ENCODE measurements around the gene FXYD2.

DNA sequence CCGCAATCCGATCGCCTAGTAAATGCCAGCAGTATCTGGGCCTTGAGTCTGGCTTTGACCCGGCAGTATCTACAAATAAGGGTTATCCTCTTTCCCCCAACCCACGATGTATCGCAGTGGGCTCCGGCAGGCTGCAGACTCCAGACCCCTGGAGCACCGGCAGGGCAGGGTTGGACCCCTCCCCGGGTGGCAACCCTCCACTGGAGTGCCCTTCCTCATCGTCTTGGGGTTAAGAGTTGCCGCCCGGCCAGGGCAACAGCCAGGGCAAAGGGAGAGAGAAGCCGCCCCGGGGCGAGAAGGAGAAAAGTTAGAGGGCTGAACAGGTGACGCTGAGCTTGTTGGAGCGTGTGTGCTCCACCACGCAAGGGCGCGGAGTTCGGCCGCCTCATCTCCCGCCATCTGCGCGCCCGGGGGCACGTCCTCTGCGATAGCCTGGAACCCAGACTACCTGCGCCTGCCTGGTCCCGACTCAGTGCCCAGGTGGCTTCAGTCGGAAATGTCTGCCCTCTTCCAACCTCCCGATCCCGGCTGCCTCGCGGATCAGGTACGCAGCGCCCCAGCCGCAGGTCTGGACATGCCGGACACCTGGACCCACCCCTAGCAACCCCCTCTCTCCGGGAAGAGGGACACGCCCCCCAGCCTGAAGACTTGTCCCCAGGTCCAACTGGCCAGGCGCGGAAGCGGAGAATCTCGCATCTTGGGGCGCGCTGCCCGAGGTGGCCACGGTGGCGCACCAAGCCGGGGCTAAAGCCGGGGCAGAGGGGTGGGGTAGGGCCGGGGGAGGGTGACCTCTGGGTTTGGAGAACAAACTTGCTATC lies 28.7 kb downstream of the FXYD2 start:
- TF ChIP-seq, protein P1, sequence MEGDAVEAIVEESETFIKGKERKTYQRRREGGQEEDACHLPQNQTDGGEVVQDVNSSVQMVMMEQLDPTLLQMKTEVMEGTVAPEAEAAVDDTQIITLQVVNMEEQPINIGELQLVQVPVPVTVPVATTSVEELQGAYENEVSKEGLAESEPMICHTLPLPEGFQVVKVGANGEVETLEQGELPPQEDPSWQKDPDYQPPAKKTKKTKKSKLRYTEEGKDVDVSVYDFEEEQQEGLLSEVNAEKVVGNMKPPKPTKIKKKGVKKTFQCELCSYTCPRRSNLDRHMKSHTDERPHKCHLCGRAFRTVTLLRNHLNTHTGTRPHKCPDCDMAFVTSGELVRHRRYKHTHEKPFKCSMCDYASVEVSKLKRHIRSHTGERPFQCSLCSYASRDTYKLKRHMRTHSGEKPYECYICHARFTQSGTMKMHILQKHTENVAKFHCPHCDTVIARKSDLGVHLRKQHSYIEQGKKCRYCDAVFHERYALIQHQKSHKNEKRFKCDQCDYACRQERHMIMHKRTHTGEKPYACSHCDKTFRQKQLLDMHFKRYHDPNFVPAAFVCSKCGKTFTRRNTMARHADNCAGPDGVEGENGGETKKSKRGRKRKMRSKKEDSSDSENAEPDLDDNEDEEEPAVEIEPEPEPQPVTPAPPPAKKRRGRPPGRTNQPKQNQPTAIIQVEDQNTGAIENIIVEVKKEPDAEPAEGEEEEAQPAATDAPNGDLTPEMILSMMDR (IDR thresholded peaks at IDR 0.05) = no peak
- no peak for TF ChIP-seq POLR2A (IDR thresholded peaks at IDR 0.05)

Data from lower leg skin (tissue), 3 donors.